Endothelial cell of umbilical vein (primary cell): ENCODE measurements around the gene TOMM40. TPM values are rescaled to one million over a fixed set of nuclear protein-coding genes. Genes with fewer than 3 reads are reported as not detected.

Experiments
- BruUV-seq: library from RNA; stranded (reverse); fragments of 400-500 nt; replicated peaks from 2 replicates; lab custom pipeline; 2021; lab: Mats Ljungman, UMichigan
- CTCF ChIA-PET: fragments of 300-600, 350-600 bp; sonication (Branson Sonifier 250); formaldehyde crosslinking; loops from one replicate; lab custom pipeline; 2021; ENCODE audit warnings: antibody characterized with exemption, inconsistent platforms; lab: Charles Lee
- POLR2A ChIA-PET: fragments of 300-600, 350-600 bp; sonication (Branson Sonifier 250); formaldehyde crosslinking; loops from one replicate; lab custom pipeline; 2021; ENCODE audit warnings: antibody characterized with exemption, inconsistent platforms; lab: Charles Lee
- DNase-seq: peaks from one replicate; pipeline ENCODE4 v3.0.0-alpha.2; 2011; ENCODE audit warnings: low read depth, low spot score
- FAIRE-seq: peaks from 2 replicates; lab custom pipeline; 2011; peaks lifted over from hg19 to GRCh38; lab: Jason Lieb, UNC
- H2AFZ ChIP-seq: 2 replicates; pipeline ENCODE4 v1.6.0; 2012; ENCODE audit warnings: low read depth, low read length, control low read depth, inconsistent platforms
- H3K27ac ChIP-seq: 2 replicates; pipeline ENCODE4 v1.5.1; 2011; ENCODE audit warnings: low read depth, mild to moderate bottlenecking, control low read depth, low read length, moderate library complexity; ENCODE audit not compliant: insufficient read depth
- H3K27me3 ChIP-seq, 2 experiments: 2 replicates each; pipeline versions ENCODE4 v1.6.0 to v1.6.1; 2011; ENCODE audit warnings: low read length in 2 of 2, mixed read lengths in 1 of 2; ENCODE audit not compliant: control insufficient read depth in 2 of 2, insufficient read depth in 2 of 2
- H3K36me3 ChIP-seq, 2 experiments: 2 replicates in 1 of 2; 3 replicates in 1 of 2; pipeline ENCODE4 v1.5.1; 2011; ENCODE audit warnings: low read length in 2 of 2, mild to moderate bottlenecking in 1 of 2, moderate library complexity in 1 of 2; ENCODE audit not compliant: control insufficient read depth in 2 of 2, insufficient read depth in 2 of 2; ENCODE audit errors: extremely low read depth in 1 of 2
- H3K4me1 ChIP-seq: 3 replicates; pipeline ENCODE4 v1.5.1; 2011; ENCODE audit warnings: mild to moderate bottlenecking, low read length; ENCODE audit not compliant: control insufficient read depth, insufficient read depth; ENCODE audit errors: extremely low read depth
- H3K4me2 ChIP-seq: 2 replicates; pipeline ENCODE4 v1.6.1; 2011; ENCODE audit warnings: low read length, control low read depth, mixed read lengths; ENCODE audit not compliant: insufficient read depth
- H3K4me3 ChIP-seq, 3 experiments: fragments of 200-600 bp in 1 of 3; sonication (generic), shearing (Covaris generic) in 1 of 3; replicated peaks in 1 of 3; 2 replicates each; pipeline ENCODE4 v1.5.1; 2011 to 2016; ENCODE audit warnings: control low read depth in 3 of 3, low read length in 3 of 3, mild to moderate bottlenecking in 2 of 3, inconsistent platforms in 1 of 3, low read depth in 1 of 3, moderate library complexity in 1 of 3; ENCODE audit not compliant: insufficient read depth in 1 of 3
- H3K79me2 ChIP-seq: 2 replicates; pipeline ENCODE4 v1.6.0; 2012; ENCODE audit warnings: low read length, inconsistent platforms; ENCODE audit not compliant: control insufficient read depth, insufficient read depth
- H3K9ac ChIP-seq: replicated peaks from 2 replicates; pipeline ENCODE3; 2011; ENCODE audit warnings: low read length, control low read depth; ENCODE audit not compliant: insufficient read depth; ENCODE audit errors: extremely low read depth
- H3K9me1 ChIP-seq: replicated peaks from 3 replicates; pipeline ENCODE4 v1.6.0; 2011; ENCODE audit warnings: mild to moderate bottlenecking, low read length; ENCODE audit not compliant: control insufficient read depth, insufficient read depth; ENCODE audit errors: extremely low read depth
- H3K9me3 ChIP-seq: replicated peaks from 2 replicates; pipeline ENCODE4 v1.5.1; 2012; ENCODE audit warnings: low read length, inconsistent platforms; ENCODE audit not compliant: control insufficient read depth, insufficient read depth
- H4K20me1 ChIP-seq: replicated peaks from 2 replicates; pipeline ENCODE3; 2011; ENCODE audit warnings: mild to moderate bottlenecking, low read length; ENCODE audit not compliant: control insufficient read depth, insufficient read depth; ENCODE audit errors: extremely low read depth
- CTCF ChIP-seq, 2 donors: IDR thresholded peaks; 1 replicate in 1 of 2; 2 replicates in 1 of 2; pipeline ENCODE4 v1.5.1; 2011; ENCODE audit warnings: low read length in 2 of 2, mild to moderate bottlenecking in 2 of 2, moderate library complexity in 2 of 2, control low read depth in 1 of 2, inconsistent platforms in 1 of 2, low read depth in 1 of 2; ENCODE audit not compliant: insufficient read depth in 1 of 2; ENCODE audit errors: extremely low read depth in 1 of 2
- EZH2 ChIP-seq: IDR thresholded peaks from 2 replicates; pipeline ENCODE4 v1.6.1; 2012; ENCODE audit warnings: borderline replicate concordance, low read depth, mild to moderate bottlenecking, moderate library complexity, low read length, inconsistent platforms; ENCODE audit not compliant: severe bottlenecking
- FOS ChIP-seq: IDR thresholded peaks from 2 replicates; pipeline ENCODE4 v1.6.1; 2011; ENCODE audit warnings: mild to moderate bottlenecking, low read length, moderate library complexity, borderline replicate concordance; ENCODE audit not compliant: insufficient read depth
- GATA2 ChIP-seq: IDR thresholded peaks from 2 replicates; pipeline ENCODE4 v1.7.0; 2011; ENCODE audit warnings: low read depth, mild to moderate bottlenecking, moderate library complexity, mixed read lengths, low read length; ENCODE audit not compliant: insufficient read length, insufficient read depth
- JUN ChIP-seq: IDR thresholded peaks from 2 replicates; pipeline ENCODE4 v1.6.1; 2011; ENCODE audit warnings: borderline replicate concordance, low read depth; ENCODE audit not compliant: insufficient read length, insufficient read depth
- POLR2A ChIP-seq: IDR thresholded peaks from 2 replicates; pipeline ENCODE4 v1.6.1; 2012; ENCODE audit warnings: low read depth, mild to moderate bottlenecking, control low read depth, low read length
- POLR2AphosphoS5 ChIP-seq: IDR thresholded peaks from 2 replicates; pipeline ENCODE4 v1.6.1; 2012; ENCODE audit warnings: low read depth, mild to moderate bottlenecking, control low read depth, low read length, moderate library complexity; ENCODE audit not compliant: insufficient read depth
- dilution Hi-C: fragments of 300-500 bp; cut with MboI; formaldehyde crosslinking; loops from one replicate; pipeline ENCODE4 v1.15.0; 2019; ENCODE audit warnings: low sequenced_read_pairs; ENCODE audit not compliant: extremely low pct_ligation_motif_present
- intact Hi-C: fragments of 100-400 bp; cut with micrococcal nuclease; formaldehyde crosslinking; loops from one replicate; pipeline ENCODE4 v1.10.0; 2022
- polyA plus RNA-seq, 4 experiments: library from polyadenylated mRNA; depleted of rRNA in 3 of 4; stranded (reverse) in 3 of 4; unstranded in 1 of 4; fragments of >200 nt; gene quantifications; 2 replicates each; pipeline versions ENCODE4 v1.2.1 to v1.2.3, GENCODE V29; 2011 to 2012; ENCODE audit warnings: missing spikeins in 1 of 4
- total RNA-seq: library from RNA; stranded (reverse); gene quantifications from 2 replicates; pipeline ENCODE4 v1.2.3, GENCODE V29; 2021

The TOMM40 gene
- total and polyA plus RNA-seq, 2 donors (not counting 3 experiments of a cell fraction or from before 2014, with no cell fraction given) = 71.8 to 90.7 TPM

- POLR2A ChIA-PET = no interaction called here
- H3K9me3 ChIP-seq = no peaks in the 10 kb centered on the region
- H3K27ac ChIP-seq = peak overlapping the region; percentile 99
- no peak overlapping the region for H3K4me3 ChIP-seq
- BruUV-seq = no TSS peak
- intact Hi-C loops = no loop called here
- dilution Hi-C loops = no loop called here
- H3K79me2 ChIP-seq = peaks cover 93% of the 10 kb centered on the region
- H3K4me2 ChIP-seq = no peak overlapping the region
- TF ChIP-seq EZH2 (no peak), POLR2A (no peak), JUN (no peak), CTCF (IDR thresholded peaks at IDR 0.05; ENCODE audit: extremely low read depth in 1 of 2, insufficient read depth in 1 of 2, low read depth in 1 of 2, low read length in 2 of 2) (no peak), GATA2 (no peak), FOS (no peak), POLR2AphosphoS5 (no peak)
- H3K4me1 ChIP-seq = peaks cover 39% of the 10 kb centered on the region
- no peaks in the 10 kb centered on the region for H4K20me1 ChIP-seq
- FAIRE-seq (no peak), DNase-seq (no peak)
- no peaks in the 10 kb centered on the region for H3K9me1 ChIP-seq
- no peak overlapping the region for H2AFZ ChIP-seq
- no peak overlapping the region for H3K9ac ChIP-seq
- no peaks in the 10 kb centered on the region for H3K27me3 ChIP-seq
- peaks cover 0 to 7% of the 10 kb centered on the region in 2 experiments for H3K36me3 ChIP-seq
- CTCF ChIA-PET = interaction anchor here (1.2 kb wide), 1 partner anchor 19 kb away, joined by 4 read pairs; no protein-coding TSS in a partner anchor
Measured at GRCh38 chr19:44851427-44851826, 39.6 kb upstream of the TOMM40 start.
